SK-N-SH (cell line): ENCODE measurements around the gene ADGRA1. TPM values are rescaled to one million over a fixed set of nuclear protein-coding genes. Genes with fewer than 3 reads are reported as not detected.
"Not testable (repeated sequence)": the region's sequence is repeated elsewhere in the genome, so short reads cannot be mapped to it uniquely, and the experiment has no call there.

Experiments used
- CTCF ChIA-PET: fragments of 300-600, 350-600 bp; formaldehyde crosslinking; extraction: SDS; loops from one replicate; lab custom pipeline; 2021; lab: Yijun Ruan, JAX
- POLR2A ChIA-PET: fragments of 350-600 bp; sonication (Branson Sonifier 250); formaldehyde crosslinking; extraction: SDS; loops from one replicate; lab custom pipeline; 2020; ENCODE audit warnings: antibody characterized with exemption, inconsistent platforms; lab: Yijun Ruan, JAX
- DNase-seq: peaks from one replicate; pipeline ENCODE4 v3.0.0; 2012
- H2AFZ ChIP-seq: fragments of 200-600 bp; sonication (generic); 2 replicates; pipeline ENCODE4 v1.8.1; 2016; ENCODE audit warnings: antibody characterized with exemption, mild to moderate bottlenecking, low read depth
- H3F3A ChIP-seq: fragments of 200-600 bp; sonication (generic); replicated peaks from 2 replicates; pipeline ENCODE3; 2016; ENCODE audit warnings: antibody characterized with exemption, mild to moderate bottlenecking; ENCODE audit not compliant: insufficient read depth
- H3K27ac ChIP-seq, 2 experiments: fragments of 200-500 bp in 1 of 2; fragments of 200-600 bp in 1 of 2; sonication (Bioruptor generic) in 1 of 2; sonication (generic), shearing (Covaris generic) in 1 of 2; 2 replicates each; pipeline versions ENCODE4 v1.5.1 to v1.6.1; 2014 to 2016; ENCODE audit warnings: low read depth in 2 of 2, inconsistent platforms in 1 of 2, low read length in 1 of 2, mild to moderate bottlenecking in 1 of 2, mixed read lengths in 1 of 2
- H3K27me3 ChIP-seq: fragments of 200-600 bp; sonication (generic), shearing (Covaris generic); 2 replicates; pipeline ENCODE4 v1.6.1; 2016; ENCODE audit warnings: mixed run types; ENCODE audit not compliant: insufficient read depth
- H3K36me3 ChIP-seq, 2 experiments: fragments of 200-500 bp in 1 of 2; fragments of 200-600 bp in 1 of 2; sonication (Bioruptor generic) in 1 of 2; sonication (generic) in 1 of 2; replicated peaks in 1 of 2; 2 replicates each; pipeline versions ENCODE3 to v1.5.1; 2014 to 2016; ENCODE audit warnings: low read length in 1 of 2, mild to moderate bottlenecking in 1 of 2; ENCODE audit not compliant: insufficient read depth in 2 of 2, control insufficient read depth in 1 of 2
- H3K4me1 ChIP-seq, 2 experiments: fragments of 200-500 bp in 1 of 2; fragments of 200-600 bp in 1 of 2; sonication (Bioruptor generic) in 1 of 2; sonication (generic), shearing (Covaris generic) in 1 of 2; 2 replicates each; pipeline versions ENCODE4 v1.5.1 to v1.6.1; 2014 to 2016; ENCODE audit warnings: low read depth in 1 of 2, low read length in 1 of 2, mixed run types in 1 of 2; ENCODE audit not compliant: insufficient read depth in 2 of 2, control insufficient read depth in 1 of 2
- H3K4me2 ChIP-seq: fragments of 200-600 bp; sonication (generic), shearing (Covaris generic); 2 replicates; pipeline ENCODE4 v1.6.1; 2017; ENCODE audit warnings: mixed run types
- H3K4me3 ChIP-seq, 2 experiments: fragments of 200-500 bp in 1 of 2; fragments of 200-600 bp in 1 of 2; sonication (Bioruptor generic) in 1 of 2; sonication (generic), shearing (Covaris generic) in 1 of 2; 2 replicates each; pipeline versions ENCODE4 v1.5.1 to v1.8.1; 2014 to 2016; ENCODE audit warnings: low read depth in 2 of 2, inconsistent platforms in 1 of 2, low read length in 1 of 2, mild to moderate bottlenecking in 1 of 2, mixed read lengths in 1 of 2, moderate library complexity in 1 of 2
- H3K79me2 ChIP-seq: fragments of 200-600 bp; sonication (generic); 2 replicates; pipeline ENCODE4 v1.8.1; 2017; ENCODE audit warnings: mild to moderate bottlenecking; ENCODE audit not compliant: insufficient read depth
- H3K9ac ChIP-seq: fragments of 200-600 bp; sonication (generic); 2 replicates; pipeline ENCODE4 v1.6.1; 2017; ENCODE audit warnings: mixed run types
- H3K9me2 ChIP-seq: fragments of 200-600 bp; sonication (generic); 2 replicates; pipeline ENCODE4 v1.6.1; 2017; ENCODE audit warnings: mixed run types
- H3K9me3 ChIP-seq: fragments of 200-600 bp; sonication (generic); 2 replicates; pipeline ENCODE4 v1.6.1; 2017; ENCODE audit warnings: mixed run types, mild to moderate bottlenecking, moderate library complexity
- H4K20me1 ChIP-seq: fragments of 200-600 bp; sonication (generic); 2 replicates; pipeline ENCODE4 v1.6.1; 2017; ENCODE audit warnings: mild to moderate bottlenecking, mixed run types; ENCODE audit not compliant: insufficient read depth
- EP300 ChIP-seq, 2 experiments: IDR thresholded peaks; 2 replicates each; pipeline versions ENCODE4 v1.4.0 to v1.6.1; 2012; ENCODE audit warnings: borderline replicate concordance in 1 of 2, low read depth in 1 of 2, low read length in 1 of 2
- EZH2phosphoT487 ChIP-seq: fragments of 200-600 bp; sonication (generic); IDR thresholded peaks from 2 replicates; pipeline ENCODE4 v1.6.1; 2017; ENCODE audit warnings: low read depth, mixed run types, mild to moderate bottlenecking, antibody characterized with exemption, moderate library complexity, borderline replicate concordance
- FOSL2 ChIP-seq: IDR thresholded peaks from 2 replicates; pipeline ENCODE4 v1.4.0; 2012; ENCODE audit warnings: low read depth, mild to moderate bottlenecking, moderate library complexity, borderline replicate concordance
- FOXJ3 ChIP-seq: sonication (generic); formaldehyde crosslinking; IDR thresholded peaks from 2 replicates; pipeline ENCODE4 v1.5.1; 2020; ENCODE audit warnings: mild to moderate bottlenecking, missing genetic modification reagents
- GABPA ChIP-seq: IDR thresholded peaks from 2 replicates; pipeline ENCODE4 v1.4.0; 2012; ENCODE audit warnings: low read depth, mild to moderate bottlenecking
- MEF2A ChIP-seq: IDR thresholded peaks from 2 replicates; pipeline ENCODE4 v1.4.0; 2012; ENCODE audit warnings: low read depth, borderline replicate concordance
- NRF1 ChIP-seq: IDR thresholded peaks from 2 replicates; pipeline ENCODE4 v1.6.1; 2012; ENCODE audit warnings: low read depth, mild to moderate bottlenecking, low read length
- POLR2AphosphoS5 ChIP-seq: IDR thresholded peaks from 2 replicates; pipeline ENCODE4 v1.6.1; 2012; ENCODE audit warnings: low read depth, low read length
- RFX5 ChIP-seq: IDR thresholded peaks from 2 replicates; pipeline ENCODE4 v1.6.1; 2012; ENCODE audit warnings: mild to moderate bottlenecking, improper control_type of control experiment, low read length
- RXRA ChIP-seq: IDR thresholded peaks from 2 replicates; pipeline ENCODE4 v1.4.0; 2012; ENCODE audit warnings: low read depth, mild to moderate bottlenecking, borderline replicate concordance
- TEAD4 ChIP-seq: IDR thresholded peaks from 2 replicates; pipeline ENCODE4 v1.4.0; 2012; ENCODE audit warnings: mild to moderate bottlenecking, borderline replicate concordance; ENCODE audit not compliant: insufficient read depth
- ZBTB33 ChIP-seq: IDR thresholded peaks from 2 replicates; pipeline ENCODE4 v1.4.0; 2012; ENCODE audit warnings: low read depth, borderline replicate concordance
- WGBS: methylation state at CpG from one replicate; pipeline ENCODE4 v1.1.6; 2017; ENCODE audit warnings: low lambda C conversion rate; 5-methylcytosine and 5-hydroxymethylcytosine counted together
- polyA plus RNA-seq, 3 experiments: library from polyadenylated mRNA; depleted of rRNA; stranded (reverse); fragments of >200 nt; gene quantifications; 2 replicates each; pipeline ENCODE4 v1.2.3, GENCODE V29; 2012

Gene ADGRA1
- polyA plus RNA-seq, 1 of the 3 experiments (the other 2 are of a cell fraction): not detected

DNA sequence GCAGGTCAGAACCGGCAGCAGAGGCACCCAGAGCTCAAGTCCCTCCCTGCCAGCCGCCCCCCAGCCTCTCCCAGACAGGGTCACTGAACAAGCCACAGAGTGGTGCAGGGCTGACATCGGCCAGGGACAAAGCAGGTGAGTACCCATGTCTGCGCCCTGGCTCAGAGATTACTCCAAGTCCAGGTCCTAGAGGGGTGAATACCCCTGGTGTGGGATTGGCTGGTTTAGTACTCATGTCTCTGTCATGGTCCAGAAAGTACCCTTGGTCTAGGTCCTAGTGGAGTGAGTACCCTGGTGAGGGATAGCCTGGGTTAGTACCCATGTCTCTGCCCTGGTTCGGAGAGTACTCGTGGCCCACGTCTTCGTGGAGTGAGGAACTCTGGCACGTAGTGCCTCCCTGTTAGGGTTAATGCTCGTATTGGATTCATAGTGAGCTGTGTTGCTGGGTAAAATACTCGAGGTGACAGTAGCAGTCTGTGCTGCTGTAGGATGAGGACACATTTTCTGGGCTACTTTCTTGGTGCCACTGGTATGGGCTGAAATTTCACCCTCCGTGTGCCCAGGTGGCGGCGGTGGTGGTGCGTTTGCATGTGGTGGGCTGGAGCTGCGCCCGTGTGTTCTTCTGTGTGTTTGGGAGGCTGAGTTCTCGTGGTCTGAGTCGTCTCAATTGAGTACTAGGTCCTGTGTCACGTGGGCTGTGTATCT, 46.8 kb downstream of the ADGRA1 start:
- H3K27me3 ChIP-seq: no peaks in the 10 kb centered on the region
- H3K4me1 ChIP-seq: no peaks in the 10 kb centered on the region
- no peaks in the 10 kb centered on the region for H4K20me1 ChIP-seq
- TF ChIP-seq RFX5 (peak; percentile 81), EZH2phosphoT487 (no peak)
- TF ChIP-seq, all 33 proteins: peak for 1
- Histone ChIP-seq H3K9me2 (no peaks in the 10 kb centered on the region), H2AFZ (no peak overlapping the region), H3K79me2 (no peaks in the 10 kb centered on the region), H3K27ac (no peak overlapping the region), H3F3A (no peaks in the 10 kb centered on the region), H3K4me3 (no peak overlapping the region), H3K4me2 (no peak overlapping the region), H3K9ac (no peak overlapping the region), H3K36me3 (no peaks in the 10 kb centered on the region), H3K9me3 (no peaks in the 10 kb centered on the region)
- ChIA-PET CTCF (interaction anchor here (2.9 kb wide), 1 partner anchor 9 kb away, joined by 11 read pairs; no protein-coding TSS in a partner anchor), POLR2A (no interaction called here)
- DNase-seq: peak; percentile 29
- 71% methylated on average over 20 of the region's 20 CpGs for WGBS

GRCh38 chr10:133135116-133135465, 47.4 kb downstream of the ADGRA1 start:
- Histone ChIP-seq H4K20me1 (no peaks in the 10 kb centered on the region), H3K4me1 (no peaks in the 10 kb centered on the region), H3K27ac (no peak overlapping the region), H2AFZ (no peak overlapping the region)
- POLR2A ChIA-PET: no interaction called here
- no peak for DNase-seq
- TF ChIP-seq EZH2phosphoT487: no peak
- TF ChIP-seq FOXJ3: no peak
- no peak for TF ChIP-seq TEAD4
- TF ChIP-seq RXRA: no peak
- no peak for TF ChIP-seq NRF1
- TF ChIP-seq ZBTB33: no peak
- no peak for TF ChIP-seq POLR2AphosphoS5
- TF ChIP-seq MEF2A: no peak
- no peak for TF ChIP-seq GABPA
- no peak for TF ChIP-seq EP300 (IDR thresholded peaks at IDR 0.05; ENCODE audit: borderline replicate concordance in 1 of 2, low read depth in 1 of 2, low read length in 1 of 2)
- no peak for TF ChIP-seq FOSL2
- TF ChIP-seq, all 33 proteins: peak for 0
- no peaks in the 10 kb centered on the region for H3K9me3 ChIP-seq
- H3K9ac ChIP-seq: no peak overlapping the region
- no peak overlapping the region for H3K4me2 ChIP-seq
- no peaks in the 10 kb centered on the region for H3K36me3 ChIP-seq
- H3K79me2 ChIP-seq: no peaks in the 10 kb centered on the region
- no peaks in the 10 kb centered on the region for H3F3A ChIP-seq
- 87% methylated on average over 5 of the region's 8 CpGs for WGBS
- no peaks in the 10 kb centered on the region for H3K27me3 ChIP-seq
- H3K4me3 ChIP-seq: no peak overlapping the region
- CTCF ChIA-PET: interaction anchor here (2.9 kb wide), 1 partner anchor 8 kb away, joined by 11 read pairs; no protein-coding TSS in a partner anchor
- H3K9me2 ChIP-seq: no peaks in the 10 kb centered on the region

DNA sequence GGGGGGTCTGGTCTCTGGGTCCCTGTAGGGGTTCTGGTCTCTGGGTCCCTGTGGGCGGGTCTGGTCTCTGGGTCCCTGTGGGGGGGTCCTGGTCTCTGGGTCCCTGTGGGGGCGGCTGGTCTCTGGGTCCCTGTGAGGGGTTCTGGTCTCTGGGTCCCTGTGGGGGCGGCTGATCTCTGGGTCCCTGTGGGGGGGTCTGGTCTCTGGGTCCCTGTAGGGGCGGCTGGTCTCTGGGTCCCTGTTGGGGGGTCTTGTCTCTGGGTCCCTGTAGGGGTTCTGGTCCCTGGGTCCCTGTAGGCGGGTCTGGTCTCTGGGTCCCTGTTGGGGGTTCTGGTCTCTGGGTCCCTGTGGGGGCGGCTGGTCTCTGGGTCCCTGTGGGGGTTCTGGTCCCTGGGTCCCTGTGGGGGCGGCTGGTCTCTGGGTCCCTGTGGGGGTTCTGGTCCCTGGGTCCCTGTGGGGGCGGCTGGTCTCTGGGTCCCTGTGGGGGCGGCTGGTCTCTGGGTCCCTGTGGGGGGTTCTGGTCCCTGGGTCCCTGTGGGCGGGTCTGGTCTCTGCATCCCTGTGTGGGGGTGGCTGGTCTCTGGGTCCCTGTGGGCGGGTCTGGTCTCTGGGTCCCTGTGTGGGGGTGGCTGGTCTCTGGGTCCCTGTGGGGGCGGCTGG, 49.9 kb downstream of the ADGRA1 start:
- POLR2A ChIA-PET: interaction anchor here (0.6 kb wide), 1 partner anchor 23 kb away, joined by 4 read pairs; no protein-coding TSS in a partner anchor
- 53% methylated on average over 2 of the region's 12 CpGs for WGBS
- CTCF ChIA-PET: not testable (repeated sequence)

More for the DNA sequence above, 49.9 kb downstream of the ADGRA1 start:
- H3F3A ChIP-seq, H3K9ac ChIP-seq, H4K20me1 ChIP-seq, H3K4me3 ChIP-seq, H3K4me1 ChIP-seq, H3K79me2 ChIP-seq, H2AFZ ChIP-seq, H3K27ac ChIP-seq, H3K36me3 ChIP-seq, H3K4me2 ChIP-seq, H3K9me3 ChIP-seq, DNase-seq, H3K9me2 ChIP-seq, H3K27me3 ChIP-seq: not testable (repeated sequence)
